Vagina (tissue), 2 donors: ENCODE measurements around the gene MECP2.

Experiments
- POLR2A ChIP-seq, 2 donors: fragments of 450-650 bp; IDR thresholded peaks; one replicate each; pipeline ENCODE4 v1.6.1; 2017; ENCODE audit warnings: antibody characterized with exemption in 2 of 2, mild to moderate bottlenecking in 2 of 2, moderate library complexity in 2 of 2
- POLR2AphosphoS5 ChIP-seq, 2 donors: sonication (generic); formaldehyde crosslinking; IDR thresholded peaks; one replicate each; pipeline ENCODE4 v1.9.0; 2017; ENCODE audit warnings: antibody characterized with exemption in 2 of 2, mild to moderate bottlenecking in 2 of 2, low read depth in 1 of 2; ENCODE audit not compliant: insufficient read depth in 1 of 2
- TF ChIP-seq, protein P1 (sequence below), 3 experiments: fragments of 450-650 bp in 2 of 3; fragments of 200-600 bp in 1 of 3; sonication (generic) in 1 of 3; IDR thresholded peaks; one replicate each; pipeline ENCODE4 v1.5.1; 2017 to 2019; ENCODE audit warnings: antibody characterized with exemption in 3 of 3, mild to moderate bottlenecking in 2 of 3, moderate library complexity in 2 of 3

DNA sequence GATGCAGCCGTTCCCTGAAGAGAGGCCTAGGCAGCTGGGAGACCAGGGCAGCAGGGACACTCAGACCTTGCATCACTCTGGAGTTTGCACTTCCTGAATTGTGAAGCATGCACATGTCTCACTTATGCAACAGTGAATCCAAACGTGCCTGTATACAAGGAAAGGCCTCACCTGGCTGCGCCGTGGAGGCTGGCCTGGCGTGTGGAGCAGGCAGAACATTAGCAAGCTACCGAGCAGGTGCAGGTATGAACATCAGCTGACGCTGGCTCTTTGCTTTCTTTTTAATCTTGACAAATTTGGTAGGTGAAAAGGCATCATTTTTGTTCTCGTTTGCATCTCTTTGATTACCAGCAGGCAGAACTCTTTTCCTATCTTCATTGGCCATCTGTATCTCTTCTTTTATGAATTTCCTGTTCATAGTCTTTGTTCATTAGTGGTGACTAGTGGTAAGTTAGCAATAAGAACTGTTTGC lies 40.7 kb downstream of the MECP2 start:
- TF ChIP-seq, protein P1, sequence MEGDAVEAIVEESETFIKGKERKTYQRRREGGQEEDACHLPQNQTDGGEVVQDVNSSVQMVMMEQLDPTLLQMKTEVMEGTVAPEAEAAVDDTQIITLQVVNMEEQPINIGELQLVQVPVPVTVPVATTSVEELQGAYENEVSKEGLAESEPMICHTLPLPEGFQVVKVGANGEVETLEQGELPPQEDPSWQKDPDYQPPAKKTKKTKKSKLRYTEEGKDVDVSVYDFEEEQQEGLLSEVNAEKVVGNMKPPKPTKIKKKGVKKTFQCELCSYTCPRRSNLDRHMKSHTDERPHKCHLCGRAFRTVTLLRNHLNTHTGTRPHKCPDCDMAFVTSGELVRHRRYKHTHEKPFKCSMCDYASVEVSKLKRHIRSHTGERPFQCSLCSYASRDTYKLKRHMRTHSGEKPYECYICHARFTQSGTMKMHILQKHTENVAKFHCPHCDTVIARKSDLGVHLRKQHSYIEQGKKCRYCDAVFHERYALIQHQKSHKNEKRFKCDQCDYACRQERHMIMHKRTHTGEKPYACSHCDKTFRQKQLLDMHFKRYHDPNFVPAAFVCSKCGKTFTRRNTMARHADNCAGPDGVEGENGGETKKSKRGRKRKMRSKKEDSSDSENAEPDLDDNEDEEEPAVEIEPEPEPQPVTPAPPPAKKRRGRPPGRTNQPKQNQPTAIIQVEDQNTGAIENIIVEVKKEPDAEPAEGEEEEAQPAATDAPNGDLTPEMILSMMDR (IDR thresholded peaks at IDR 0.05), result no peak
- TF ChIP-seq POLR2A (IDR thresholded peaks at IDR 0.05), result no peak
- TF ChIP-seq POLR2AphosphoS5 (IDR thresholded peaks at IDR 0.05; ENCODE audit: insufficient read depth in 1 of 2, low read depth in 1 of 2), result no peak
